Measurements from ENCODE around the gene CD59.

Gene CD59

GRCh38 chr11:33736148-33736812, at the start of gene CD59:
Gene CD59, minus strand, starts transcription at chr11:33736423. Its CDS starts 13,978 bp downstream, at chr11:33722445.
- peak; percentile 89 for DNase-seq (ENCODE audit: low spot score)

GRCh38 chr11:33785609-33786008, 49.4 kb upstream of the CD59 start:
- no peak for DNase-seq (ENCODE audit: low spot score)

GRCh38 chr11:33779849-33780528, 43.8 kb upstream of the CD59 start:
- DNase-seq (ENCODE audit: low spot score), result no peak

GRCh38 chr11:33778675-33779074, 42.5 kb upstream of the CD59 start:
- DNase-seq (ENCODE audit: low spot score), result no peak

GRCh38 chr11:33777906-33778305, 41.7 kb upstream of the CD59 start:
- peak; percentile 44 for DNase-seq (ENCODE audit: low spot score)

- no peak for DNase-seq (ENCODE audit: low spot score)
Measured at GRCh38 chr11:33775832-33776470, 39.7 kb upstream of the CD59 start.

GRCh38 chr11:33775467-33775807, 39.2 kb upstream of the CD59 start:
- DNase-seq (ENCODE audit: low spot score), result no peak

GRCh38 chr11:33774736-33775466, 38.7 kb upstream of the CD59 start:
- no peak for DNase-seq (ENCODE audit: low spot score)

- peak; percentile 88 for DNase-seq (ENCODE audit: low spot score)
Measured at GRCh38 chr11:33773987-33774735, 37.9 kb upstream of the CD59 start, which contains the start of gene FBXO3. Gene FBXO3, minus strand, starts transcription at chr11:33774520. Its CDS starts 23 bp downstream, at chr11:33774497.

GRCh38 chr11:33773404-33773986, 37.3 kb upstream of the CD59 start:
- peak; percentile 33 for DNase-seq (ENCODE audit: low spot score)

- DNase-seq (ENCODE audit: low spot score), result no peak
Measured at GRCh38 chr11:33772870-33773269, 36.6 kb upstream of the CD59 start.

- peak; percentile 17 for DNase-seq (ENCODE audit: low spot score)
Measured at GRCh38 chr11:33772300-33772699, 36.1 kb upstream of the CD59 start.

- DNase-seq (ENCODE audit: low spot score), result no peak
Measured at GRCh38 chr11:33770236-33770635, 34.0 kb upstream of the CD59 start.

- no peak for DNase-seq (ENCODE audit: low spot score)
Measured at GRCh38 chr11:33769542-33769941, 33.3 kb upstream of the CD59 start.

GRCh38 chr11:33767624-33768023, 31.4 kb upstream of the CD59 start:
- no peak for DNase-seq (ENCODE audit: low spot score)

GRCh38 chr11:33766085-33766484, 29.9 kb upstream of the CD59 start:
- DNase-seq (ENCODE audit: low spot score), result no peak

GRCh38 chr11:33761471-33761870, 25.2 kb upstream of the CD59 start:
- no peak for DNase-seq (ENCODE audit: low spot score)

GRCh38 chr11:33753304-33753967, 17.2 kb upstream of the CD59 start:
- no peak for DNase-seq (ENCODE audit: low spot score)

GRCh38 chr11:33751878-33752277, 15.7 kb upstream of the CD59 start:
- no peak for DNase-seq (ENCODE audit: low spot score)

GRCh38 chr11:33747979-33748378, 11.8 kb upstream of the CD59 start:
- DNase-seq (ENCODE audit: low spot score), result no peak

- DNase-seq (ENCODE audit: low spot score), result no peak
Measured at GRCh38 chr11:33743291-33743690, 7.1 kb upstream of the CD59 start.
